HG03460 (cell line): ENCODE results near the gene FITM1.

Source experiments
- ATAC-seq: cut with Tn5 transposase; IDR thresholded peaks from one replicate; pipeline ENCODE4 v1.9.1; 2021; ENCODE audit not compliant: unreplicated experiment

The FITM1 gene, protein sequence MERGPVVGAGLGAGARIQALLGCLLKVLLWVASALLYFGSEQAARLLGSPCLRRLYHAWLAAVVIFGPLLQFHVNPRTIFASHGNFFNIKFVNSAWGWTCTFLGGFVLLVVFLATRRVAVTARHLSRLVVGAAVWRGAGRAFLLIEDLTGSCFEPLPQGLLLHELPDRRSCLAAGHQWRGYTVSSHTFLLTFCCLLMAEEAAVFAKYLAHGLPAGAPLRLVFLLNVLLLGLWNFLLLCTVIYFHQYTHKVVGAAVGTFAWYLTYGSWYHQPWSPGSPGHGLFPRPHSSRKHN

DNA sequence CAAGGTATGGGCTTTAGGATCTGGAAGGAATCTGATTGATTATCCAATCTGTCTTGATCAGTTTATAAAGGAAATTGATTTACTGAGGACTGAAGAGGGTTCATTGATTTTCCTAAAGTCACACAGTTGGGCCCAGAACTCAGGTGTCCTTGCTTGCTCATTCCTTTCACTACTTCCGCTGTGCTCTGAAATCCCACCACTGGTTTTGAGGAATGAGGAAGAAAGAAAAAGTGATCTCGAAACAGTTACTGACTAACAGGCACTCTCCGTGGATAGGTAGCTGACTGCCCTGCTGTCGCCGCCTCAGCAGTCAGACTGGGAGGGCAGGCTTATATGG lies at the start of gene FITM1:
TSS of gene FITM1 (plus strand) at position 280 of the 337 bp plus-strand sequence. CDS start 905 bp downstream, outside the sequence.
- no peak for ATAC-seq

DNA sequence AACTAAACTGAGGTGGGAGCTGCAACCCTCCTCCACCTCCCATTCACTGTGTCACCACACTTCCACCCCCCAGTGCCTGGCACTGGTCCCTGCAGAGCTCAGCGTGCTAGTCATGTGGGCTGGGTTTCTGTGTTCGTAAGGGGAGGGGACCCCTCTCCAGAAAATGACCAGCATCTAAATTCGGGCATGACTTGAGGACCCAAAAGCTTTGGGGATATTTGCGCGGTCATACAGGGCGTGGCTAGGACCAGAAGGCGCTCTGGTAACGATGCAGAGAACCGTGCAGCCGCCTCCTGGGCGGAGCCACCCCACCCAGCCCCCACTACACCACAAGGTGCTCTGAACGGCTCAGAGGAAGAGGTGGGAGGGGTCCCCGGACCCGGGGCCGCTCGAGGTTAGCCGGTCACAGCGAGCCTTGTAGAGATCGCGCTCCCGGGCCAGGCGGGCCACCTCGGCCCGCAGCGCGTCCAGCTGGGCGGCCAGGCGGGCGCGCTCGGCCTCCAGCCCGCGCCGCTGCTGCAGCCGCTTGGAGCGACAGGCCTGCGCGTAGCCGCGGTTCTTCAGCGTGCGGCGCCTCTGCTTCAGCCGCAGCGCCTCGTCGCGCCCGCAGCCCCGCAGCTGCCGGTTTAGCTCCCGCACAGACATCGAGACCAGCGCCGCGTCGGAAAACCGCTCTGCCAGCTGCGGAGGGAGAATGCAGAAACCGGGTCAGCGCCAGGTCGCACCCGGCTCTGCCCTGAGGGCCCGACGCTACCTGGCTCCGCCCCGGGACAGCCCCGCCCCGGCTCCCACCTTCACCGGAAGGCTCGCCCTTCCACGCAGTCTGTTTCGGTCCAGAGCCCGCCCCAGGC lies 49.3 kb upstream of the FITM1 start:
- ATAC-seq, result peak; percentile 90

DNA sequence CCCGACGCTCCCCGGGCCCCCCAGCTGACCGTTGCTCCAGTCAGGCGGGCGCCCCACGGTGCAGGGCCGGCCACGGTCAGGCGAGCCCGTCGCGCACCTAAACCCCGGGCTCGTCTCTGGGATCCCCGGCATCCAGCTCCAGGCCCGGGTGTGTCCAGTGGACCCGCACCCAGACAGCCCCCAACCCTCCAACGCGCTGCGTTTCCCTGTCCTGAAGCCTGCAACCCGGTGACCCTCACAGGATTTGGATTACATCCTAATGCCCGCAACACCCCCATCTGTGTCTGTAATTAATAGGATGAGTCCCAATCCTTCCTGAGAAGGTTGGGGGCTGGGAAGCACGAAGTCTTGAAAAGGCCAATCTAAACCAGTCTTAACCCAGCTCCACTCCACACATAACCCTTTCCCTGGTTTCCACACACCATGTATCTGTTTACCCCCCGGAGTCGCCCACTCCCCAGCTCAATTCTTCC lies 48.7 kb upstream of the FITM1 start:
- no peak for ATAC-seq

DNA sequence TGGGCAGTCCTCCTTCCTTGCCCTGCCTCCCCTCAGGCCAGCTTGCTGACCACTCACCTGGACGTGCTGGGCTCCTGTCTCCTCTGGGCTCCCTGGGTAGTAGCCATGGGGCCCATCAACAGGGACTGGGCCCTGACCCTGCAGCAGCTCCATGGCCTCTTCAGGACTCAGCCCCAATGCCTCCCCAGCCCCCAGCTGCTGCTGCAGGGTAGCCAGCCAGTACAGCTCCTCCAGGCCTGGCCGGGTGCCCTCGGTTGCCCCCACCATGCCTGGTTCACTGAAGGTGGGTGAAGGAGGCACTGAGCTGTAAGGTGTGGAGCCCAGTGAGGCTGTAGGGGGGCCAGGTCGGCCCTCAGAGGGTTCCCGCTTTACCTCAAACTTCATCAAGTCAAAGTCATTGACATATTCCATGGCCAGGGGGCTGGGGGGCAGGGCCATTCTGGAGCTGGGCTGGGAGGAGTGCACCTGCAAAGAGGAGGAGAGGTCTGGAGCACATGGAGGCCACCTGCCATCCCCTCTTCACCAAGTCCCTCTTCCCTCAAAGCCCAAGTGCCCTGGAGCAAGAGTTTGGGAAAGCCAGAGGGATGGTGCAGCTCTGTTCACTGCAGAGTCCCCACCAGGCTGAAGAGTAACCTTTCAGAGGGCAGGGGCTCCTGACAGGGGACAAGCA lies 47.9 kb upstream of the FITM1 start:
- ATAC-seq, result no peak

DNA sequence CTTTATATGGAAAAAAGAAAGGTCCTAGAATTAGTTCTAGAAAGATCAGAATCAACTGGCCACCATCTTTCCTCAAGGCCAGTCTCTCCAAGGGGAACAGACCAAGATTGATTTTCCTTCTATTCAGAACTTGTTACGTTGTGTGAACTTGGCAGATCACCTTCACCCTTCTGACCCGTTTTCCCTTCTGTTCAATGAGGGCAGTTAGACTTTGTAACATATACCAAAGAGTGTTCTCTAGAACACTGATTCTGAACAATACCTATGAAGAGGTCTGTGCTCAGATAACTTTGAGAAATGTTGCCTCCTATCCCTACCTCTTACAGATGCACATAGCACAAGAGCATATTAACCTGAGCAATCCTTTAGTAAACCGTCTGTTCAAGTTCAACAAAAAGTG lies 47.0 kb upstream of the FITM1 start:
- no peak for ATAC-seq

DNA sequence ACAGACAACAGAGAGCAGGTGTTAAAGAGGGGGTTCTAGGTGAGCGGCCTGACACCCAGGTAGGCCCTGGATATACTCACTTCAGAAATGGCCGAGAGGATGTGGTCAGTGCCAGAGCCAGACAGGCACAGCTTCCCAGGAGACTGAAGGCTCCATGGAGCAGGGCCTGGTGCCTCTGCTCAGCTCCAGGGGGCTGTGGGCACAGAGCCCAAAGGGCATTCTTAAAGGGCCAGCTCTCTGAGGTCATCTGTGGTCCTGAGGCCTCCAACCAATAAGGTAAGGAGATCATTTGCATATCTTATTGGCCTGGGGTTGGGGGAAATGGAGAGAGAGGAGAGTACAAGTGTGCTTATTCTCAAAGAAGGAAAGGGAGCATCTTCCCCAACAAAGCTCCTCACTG lies 46.0 kb upstream of the FITM1 start:
- no peak for ATAC-seq

DNA sequence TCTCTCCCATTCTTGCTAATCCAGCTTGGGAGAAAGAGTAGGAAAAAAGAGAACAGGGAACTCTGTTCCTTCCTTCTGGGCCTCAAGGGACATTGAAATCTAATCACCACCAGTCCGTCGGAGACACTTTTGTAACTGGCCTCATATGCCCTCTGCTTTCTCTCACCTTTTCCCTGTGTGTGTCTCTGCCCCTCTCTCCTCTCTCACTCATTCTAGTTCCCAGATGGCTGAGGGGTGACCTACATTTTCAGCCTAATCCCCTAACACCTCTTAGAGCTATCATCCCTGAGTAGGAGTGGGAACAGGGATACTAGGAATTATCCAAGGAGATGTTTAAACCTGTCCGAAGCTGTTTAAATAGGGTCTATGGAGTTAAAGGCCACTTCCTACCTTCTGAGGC lies 45.2 kb upstream of the FITM1 start:
- no peak for ATAC-seq

DNA sequence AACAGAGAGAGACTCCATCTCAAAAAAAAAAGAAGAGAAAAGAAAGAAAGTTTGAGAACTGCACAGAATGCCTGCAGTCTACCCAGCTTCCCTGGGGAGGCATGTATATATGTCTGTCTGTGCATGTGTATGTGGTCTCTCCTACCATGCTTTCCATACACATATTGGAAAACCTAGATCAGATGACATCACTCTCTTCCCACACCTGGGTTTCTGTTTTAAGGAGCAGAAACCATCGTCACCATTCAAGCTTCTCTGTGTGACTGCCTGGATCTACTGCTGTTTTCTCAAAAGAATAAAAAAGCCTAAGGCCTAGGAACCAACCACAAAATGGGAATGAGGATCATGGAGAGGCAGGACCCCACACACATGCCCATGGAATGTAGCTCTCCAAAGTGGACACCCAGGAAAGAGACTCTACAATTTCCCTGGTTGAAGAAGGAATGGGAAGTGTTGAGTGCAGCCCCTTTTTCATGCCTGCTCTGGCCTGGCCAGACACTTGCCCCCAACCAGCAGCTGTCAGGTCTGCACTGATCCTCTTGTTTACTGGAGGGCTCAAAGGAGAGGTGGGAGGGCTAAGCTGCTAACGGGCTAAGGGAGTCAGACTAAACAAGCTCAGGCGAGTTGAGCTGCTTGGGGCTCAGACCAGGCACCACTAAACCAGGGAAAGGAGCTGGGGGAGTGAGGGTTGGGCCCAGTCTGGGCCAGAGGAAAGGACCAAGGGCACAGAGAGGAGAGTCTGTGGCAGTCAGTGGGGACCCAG lies 44.1 kb upstream of the FITM1 start:
- no peak for ATAC-seq

DNA sequence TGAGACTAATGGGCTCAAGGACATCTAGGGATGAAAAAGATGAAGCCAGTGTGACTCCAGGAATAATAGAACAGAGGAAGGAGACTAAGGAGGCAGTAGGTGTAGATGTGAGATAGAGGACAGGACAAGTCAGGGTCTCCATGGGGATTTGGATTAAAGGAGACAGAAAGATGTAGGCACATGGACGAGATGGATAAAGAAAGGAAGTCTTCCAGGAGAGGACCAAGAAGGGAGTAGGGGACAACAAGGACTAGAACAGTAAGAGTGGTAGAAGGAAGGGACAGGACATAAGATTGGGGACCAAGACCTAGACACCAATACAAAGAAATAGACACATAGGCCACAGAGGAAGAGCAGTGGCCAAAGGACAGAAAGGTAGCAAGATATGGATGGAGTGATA lies 43.5 kb upstream of the FITM1 start:
- no peak for ATAC-seq

DNA sequence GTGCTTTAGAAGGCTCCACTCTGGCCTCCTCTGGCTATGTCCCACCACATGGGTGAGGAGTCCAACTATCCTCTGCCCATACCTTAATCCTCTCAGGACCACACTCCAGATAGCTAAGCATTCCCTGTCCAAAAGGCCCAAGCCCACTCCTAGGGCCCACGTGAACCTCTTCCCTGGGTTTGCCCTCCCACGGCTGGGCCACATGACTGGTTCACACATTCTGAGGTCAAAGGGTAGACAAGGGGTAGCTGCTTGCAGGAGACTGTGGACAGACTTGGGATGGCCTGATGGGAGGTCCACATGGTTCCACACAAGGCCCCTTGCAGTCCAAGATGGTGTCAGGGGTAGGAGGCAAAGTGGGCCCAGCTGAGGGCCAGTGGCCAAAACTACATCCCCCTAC lies 42.4 kb upstream of the FITM1 start:
- no peak for ATAC-seq

DNA sequence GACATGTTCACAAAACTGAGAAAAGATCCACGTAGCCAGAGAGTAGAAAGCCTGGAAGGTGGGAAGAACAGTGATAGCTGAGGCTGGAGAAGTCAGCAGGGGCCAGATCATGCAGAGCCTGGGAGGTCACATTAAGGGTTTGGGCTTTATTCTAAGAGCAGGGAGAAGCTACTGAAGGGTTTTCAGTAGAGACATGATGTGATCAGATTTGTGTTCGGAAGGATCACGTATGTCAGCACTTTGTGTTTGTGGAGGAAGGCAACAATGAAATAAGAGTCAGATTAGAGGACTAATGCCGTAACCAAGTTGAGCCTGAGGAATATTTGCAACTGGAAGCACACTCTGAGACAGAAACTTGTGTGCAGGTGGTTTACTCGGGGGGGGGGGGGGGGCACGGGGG lies 40.6 kb upstream of the FITM1 start:
- no peak for ATAC-seq

DNA sequence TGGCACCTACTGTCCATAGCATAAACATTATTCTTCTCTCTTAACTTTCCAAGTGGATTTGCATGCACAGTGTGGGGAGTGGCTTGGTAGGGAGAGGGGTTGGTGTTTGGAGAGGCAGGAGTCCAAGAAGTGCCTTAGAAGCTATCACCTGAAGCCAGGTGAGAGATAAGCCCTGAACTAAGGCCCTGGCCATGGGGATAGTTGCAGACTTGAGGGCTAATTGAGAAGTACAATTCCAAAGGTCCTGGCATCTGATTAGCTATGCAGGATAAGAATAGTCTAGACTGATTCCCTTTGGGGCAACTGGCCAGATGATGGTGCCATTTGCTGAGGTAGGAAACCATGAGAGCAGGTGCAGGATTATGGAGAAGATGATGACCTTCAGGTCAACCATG lies 38.4 kb upstream of the FITM1 start:
- no peak for ATAC-seq

DNA sequence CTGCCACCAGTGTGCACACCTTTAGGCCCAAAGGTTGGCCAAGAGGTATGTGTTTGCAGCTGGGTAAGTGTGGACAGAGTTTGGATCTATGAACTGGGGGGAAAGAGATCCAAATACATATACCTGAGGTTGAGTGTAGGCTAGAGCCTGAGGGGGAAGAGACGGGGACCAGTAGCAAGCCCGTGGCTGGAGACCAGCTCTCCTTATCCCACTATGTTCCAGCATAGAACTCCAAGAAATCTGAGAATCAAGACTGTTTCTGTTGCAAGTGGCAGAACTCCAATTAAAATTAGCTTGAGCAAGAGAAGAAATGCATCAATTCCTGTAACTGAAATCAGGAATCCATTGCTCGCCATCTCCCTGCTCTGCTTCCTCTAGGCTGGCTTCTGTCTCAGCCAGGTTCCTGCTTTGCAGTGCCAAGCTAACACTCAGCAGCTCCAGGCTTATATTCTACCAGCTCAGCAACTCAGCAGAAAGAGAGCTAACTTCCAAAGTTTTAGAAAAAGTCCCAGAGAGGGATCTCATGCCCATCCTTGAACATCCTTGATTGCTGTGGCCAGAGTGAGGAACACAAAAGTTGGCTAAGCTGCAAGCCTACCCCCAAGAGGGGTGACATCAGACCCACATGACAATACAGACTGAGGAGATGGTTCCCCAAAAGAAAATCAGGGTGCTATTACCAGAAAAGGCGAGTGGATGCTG lies 37.8 kb upstream of the FITM1 start:
- ATAC-seq, result no peak

DNA sequence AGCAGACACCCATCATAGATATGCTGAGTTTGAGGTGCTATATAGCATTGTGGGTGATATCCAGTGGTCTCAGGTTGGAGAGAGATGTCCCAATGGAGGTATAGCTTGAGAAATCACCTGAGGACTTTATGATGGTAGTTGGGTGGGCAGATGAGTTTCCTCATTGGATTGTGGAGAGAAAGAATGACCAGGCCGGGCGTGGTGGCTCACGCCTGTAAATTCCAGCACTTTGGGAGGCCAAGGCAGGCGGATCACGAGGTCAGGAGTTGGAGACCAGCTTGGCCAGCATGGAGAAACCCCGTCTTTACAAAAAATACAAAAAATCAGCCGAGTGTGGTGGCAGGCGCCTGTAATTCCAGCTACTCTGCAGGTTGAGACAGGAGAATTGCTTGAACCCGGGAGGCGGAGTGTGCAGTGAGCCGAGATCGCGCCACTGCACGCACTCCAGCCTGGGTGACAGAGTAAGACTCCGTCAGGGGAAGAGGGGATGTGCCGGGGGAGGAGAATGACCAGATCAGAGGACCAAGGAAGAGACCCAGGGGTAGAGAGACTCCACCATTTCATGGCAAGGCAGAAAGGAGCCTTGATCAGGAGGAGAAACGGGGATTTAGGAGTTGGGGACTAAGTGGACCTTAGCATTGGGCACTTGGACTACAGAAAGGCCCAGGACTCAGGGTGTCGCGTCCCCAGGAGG lies 37.1 kb upstream of the FITM1 start:
- ATAC-seq, result no peak

DNA sequence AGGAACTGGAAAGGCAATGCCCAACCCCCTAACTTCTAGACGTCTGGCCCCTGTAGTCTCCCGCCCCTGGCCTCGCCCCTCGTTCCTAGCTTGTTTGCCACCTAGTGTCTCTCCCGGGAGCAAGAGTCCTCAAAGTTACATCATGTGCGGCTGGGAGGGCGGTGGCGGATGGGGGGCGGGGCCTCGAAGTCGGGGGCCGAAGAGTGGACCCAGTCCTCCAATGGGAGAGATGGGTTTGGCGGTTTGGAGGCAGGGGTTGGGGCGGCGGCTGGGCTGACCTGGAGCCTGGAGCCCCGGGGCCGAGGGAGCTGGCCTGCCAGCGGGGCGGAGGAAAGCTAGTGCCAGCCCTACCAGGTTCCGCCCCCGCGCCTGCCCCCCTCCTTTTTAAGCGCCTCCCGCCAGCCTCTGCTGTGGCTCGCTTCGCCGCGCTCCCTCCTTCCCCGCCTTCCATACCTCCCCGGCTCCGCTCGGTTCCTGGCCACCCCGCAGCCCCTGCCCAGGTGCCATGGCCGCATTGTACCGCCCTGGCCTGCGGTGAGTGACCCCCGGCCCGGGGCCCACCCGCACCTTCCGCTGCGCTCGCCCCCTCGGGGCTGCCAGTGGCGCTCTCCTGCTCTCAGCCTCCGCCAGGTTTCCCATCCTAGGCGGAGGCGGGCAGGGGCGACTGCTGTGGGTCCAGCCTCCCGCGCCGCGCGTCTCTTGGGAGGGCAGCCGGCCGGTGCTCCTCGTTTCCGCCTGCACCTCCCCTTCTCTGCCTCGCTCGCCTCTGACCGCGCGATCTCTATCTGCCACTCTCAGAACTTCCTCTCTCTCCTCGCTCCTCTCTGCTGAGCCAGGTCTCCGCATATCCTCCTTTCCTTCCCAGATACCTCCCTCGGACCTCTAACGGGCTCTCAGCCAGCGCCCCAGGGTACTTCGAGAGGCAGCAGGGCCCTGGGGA lies 36.3 kb upstream of the FITM1 start, which contains the start of gene PCK2:
TSS of gene PCK2 (plus strand) at position 411 of the 940 bp plus-strand sequence. CDS start at position 506, 95 bp downstream.
- peak; percentile 46 for ATAC-seq

DNA sequence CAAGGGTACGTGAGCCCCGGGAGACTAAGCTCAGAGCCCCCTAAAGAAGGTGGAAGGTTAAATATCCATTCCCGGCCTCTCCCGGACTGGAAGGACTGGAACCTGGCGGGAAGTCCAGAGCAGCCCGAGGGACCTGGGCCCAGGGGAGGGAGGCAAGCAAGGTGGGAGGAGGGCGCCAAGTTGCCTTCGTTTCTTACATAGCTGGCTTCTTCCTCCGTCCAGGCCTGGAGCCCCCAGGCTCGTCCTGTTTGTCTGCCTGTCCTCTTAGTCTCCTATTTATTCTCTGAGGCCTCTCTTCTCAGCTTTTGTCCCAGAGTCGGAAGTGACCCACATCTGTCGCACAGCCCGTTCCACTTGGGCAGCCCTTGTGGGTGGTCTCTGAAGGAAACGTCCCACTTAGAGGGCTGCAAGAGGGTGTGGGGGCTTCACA lies 35.6 kb upstream of the FITM1 start:
- no peak for ATAC-seq

DNA sequence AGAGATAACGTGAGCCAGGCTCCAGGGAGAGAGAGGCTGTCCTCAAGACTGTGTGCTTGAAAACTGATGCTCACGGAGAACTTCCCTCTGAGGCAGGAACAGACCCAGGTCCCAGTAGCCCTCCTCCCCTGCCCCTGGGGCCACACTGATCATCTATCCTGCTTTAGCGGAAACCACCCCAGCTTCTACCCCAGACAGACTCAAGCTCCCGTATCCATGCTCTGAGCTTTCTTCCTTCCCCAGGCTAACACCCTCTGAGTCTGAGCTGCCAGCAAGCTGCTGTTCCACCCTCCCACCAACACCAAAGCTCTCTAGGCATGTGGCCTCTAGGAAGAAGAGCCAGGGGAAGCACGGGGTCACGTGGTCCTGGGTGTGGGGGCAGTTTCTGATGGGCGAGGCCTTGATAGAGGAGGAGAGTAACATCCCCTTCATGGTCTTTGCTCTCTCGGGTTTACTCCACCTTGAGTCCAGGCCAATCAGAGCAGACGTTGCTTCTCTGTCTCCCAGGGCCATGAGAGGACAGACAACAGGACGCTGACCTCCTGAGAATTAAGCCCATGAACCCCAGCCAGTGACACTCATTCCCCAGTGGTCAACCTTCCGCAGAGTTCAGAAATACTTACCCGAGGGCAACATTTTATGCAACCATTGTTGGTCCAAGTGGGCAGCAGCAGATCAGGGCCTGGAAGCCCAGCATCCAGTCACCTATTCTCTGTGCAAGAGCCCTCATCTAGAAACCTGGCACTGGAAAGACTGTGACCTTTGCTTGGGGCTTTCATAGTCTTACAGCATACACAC lies 35.0 kb upstream of the FITM1 start:
- peak; percentile 67 for ATAC-seq
